Esophagus mucosa (tissue), 1 donor: ENCODE data around the gene CNTN4. TPM values are rescaled to one million over a fixed set of nuclear protein-coding genes. Genes with fewer than 3 reads are reported as not detected.
"Not testable (repeated sequence)": the region's sequence is repeated elsewhere in the genome, so short reads cannot be mapped to it uniquely, and the experiment has no call there.

Source experiments
- ATAC-seq: fragments of 200-7000 bp; cut with Tn5 transposase; one replicate; pipeline ENCODE4 v1.9.1; 2020
- total RNA-seq: library from RNA; stranded (reverse); gene quantifications from one replicate; pipeline ENCODE4 v1.2.4, GENCODE V29; 2023
- donor health status: DM: yes; HTN: yes; CAD: no.

CNTN4 gene
- total RNA-seq, 1 donor from 2014 or later = 0.68 TPM

DNA sequence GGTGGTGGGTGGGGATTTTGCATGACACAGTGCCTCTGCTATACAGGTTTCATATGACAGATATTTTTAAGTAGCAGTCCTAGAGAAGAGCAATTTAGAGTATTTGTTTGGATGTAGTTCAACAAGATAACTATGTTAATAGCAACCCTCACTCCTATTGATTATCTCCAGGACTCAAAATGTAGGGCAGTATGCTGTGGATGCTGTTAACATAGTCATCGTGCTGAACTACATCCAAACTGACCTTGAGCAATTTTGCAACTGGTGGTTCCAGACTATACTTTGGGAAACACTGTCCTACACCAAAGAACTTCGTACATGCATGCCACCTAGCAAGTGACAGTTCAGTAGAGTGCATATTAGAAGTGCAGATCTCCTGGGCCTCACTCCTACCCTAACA is 893.9 kb downstream of the CNTN4 start:
- no peak for ATAC-seq

- ATAC-seq = not testable (repeated sequence)
Measured at GRCh38 chr3:2993130-2993529, 894.5 kb downstream of the CNTN4 start.

DNA sequence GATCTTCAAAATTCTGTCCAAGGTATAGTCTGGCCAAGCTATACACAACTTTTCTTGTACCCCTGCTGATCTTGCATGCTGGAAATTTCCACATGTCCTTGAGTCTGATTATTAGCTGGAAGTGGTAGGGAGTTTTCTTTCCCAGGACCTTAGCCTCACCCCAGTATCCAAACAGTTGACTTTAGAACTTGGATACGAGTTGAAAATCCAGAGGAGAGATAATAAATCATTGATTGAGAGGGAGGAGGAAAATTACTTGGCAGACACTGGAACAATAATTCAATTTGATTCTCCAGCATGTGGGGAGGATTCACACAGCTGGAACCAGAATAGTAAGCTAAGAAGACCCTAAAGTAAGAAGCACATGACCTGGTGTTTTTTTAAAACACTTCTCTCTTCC is 895.1 kb downstream of the CNTN4 start:
- no peak for ATAC-seq

DNA sequence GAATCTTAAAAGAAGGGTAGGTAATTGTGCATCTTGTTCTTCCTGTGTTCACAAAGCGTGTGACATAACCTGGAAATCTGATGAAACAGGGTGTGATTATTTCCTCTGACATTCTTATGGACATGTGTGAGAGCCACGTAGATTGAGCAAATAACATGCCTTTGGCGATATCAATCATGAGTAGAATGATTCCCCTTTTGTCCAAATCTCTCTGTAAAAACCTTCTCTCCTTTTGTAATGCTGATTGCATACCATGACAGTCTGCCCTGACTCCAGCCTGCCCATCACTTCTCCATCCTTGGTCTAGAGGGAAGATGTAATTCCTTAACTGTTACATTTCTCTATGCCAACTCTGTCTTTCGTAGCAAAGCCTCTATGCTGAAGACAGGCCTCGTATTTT is 896.5 kb downstream of the CNTN4 start:
- no peak for ATAC-seq

- ATAC-seq = no peak
Measured at GRCh38 chr3:3005146-3005744, 906.6 kb downstream of the CNTN4 start.

- ATAC-seq = peak; percentile 64
Measured at GRCh38 chr3:3013317-3014052, 914.8 kb downstream of the CNTN4 start.

- peak; percentile 73 for ATAC-seq
Measured at GRCh38 chr3:3015185-3016089, 916.8 kb downstream of the CNTN4 start.

GRCh38 chr3:3016226-3016625 is 917.6 kb downstream of the CNTN4 start:
- ATAC-seq = no peak

GRCh38 chr3:3020209-3020608 is 921.5 kb downstream of the CNTN4 start:
- no peak for ATAC-seq

DNA sequence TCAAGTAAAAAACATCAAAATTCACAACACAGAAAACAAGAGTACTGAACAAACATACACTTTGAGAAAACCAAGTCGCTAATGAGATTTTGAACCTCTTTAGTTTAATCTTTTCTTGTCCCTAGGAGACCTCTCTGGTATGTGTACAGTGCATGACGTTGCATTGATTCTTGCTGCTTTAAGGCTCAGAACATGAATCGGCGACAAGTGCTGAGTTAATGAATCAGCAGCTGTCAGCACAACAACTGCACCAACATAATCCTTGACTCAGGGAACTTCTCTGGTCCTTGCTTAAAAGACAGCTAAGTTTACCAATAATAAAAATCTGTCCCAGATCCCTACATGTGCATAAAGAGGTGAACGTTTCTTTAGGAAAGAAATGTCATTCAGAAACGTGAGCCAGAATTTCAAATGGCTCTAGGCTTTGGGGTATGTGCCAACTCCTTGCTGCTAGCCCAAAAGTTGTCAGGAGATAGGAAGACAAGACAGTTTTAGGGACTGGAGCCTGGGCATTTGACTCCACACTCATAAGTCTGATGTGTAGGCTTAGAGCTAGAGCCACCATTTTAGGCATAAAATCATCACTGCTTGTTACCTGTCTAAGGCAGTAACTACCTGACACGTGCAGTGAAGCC is 924.6 kb downstream of the CNTN4 start:
- no peak for ATAC-seq

- ATAC-seq = no peak
Measured at GRCh38 chr3:3027976-3028567, 929.4 kb downstream of the CNTN4 start.

- no peak for ATAC-seq
Measured at GRCh38 chr3:3031326-3031725, 932.7 kb downstream of the CNTN4 start.

DNA sequence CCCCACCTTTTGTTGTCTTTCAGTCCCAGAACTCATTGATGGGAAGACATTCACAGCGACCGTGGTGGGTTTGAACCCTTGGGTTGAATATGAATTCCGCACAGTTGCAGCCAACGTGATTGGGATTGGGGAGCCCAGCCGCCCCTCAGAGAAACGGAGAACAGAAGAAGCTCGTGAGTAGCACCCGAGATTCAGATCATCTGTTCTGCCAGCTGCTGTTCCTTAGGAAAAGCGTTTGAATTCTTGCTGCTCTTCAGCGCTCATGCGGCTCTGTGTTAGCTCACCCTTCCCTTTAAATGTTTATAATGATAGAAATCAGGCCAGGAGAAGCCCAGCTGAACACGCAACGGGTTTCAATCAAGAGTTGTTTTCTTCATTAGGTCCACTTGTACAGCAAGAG is 938.5 kb downstream of the CNTN4 start:
- ATAC-seq = no peak

DNA sequence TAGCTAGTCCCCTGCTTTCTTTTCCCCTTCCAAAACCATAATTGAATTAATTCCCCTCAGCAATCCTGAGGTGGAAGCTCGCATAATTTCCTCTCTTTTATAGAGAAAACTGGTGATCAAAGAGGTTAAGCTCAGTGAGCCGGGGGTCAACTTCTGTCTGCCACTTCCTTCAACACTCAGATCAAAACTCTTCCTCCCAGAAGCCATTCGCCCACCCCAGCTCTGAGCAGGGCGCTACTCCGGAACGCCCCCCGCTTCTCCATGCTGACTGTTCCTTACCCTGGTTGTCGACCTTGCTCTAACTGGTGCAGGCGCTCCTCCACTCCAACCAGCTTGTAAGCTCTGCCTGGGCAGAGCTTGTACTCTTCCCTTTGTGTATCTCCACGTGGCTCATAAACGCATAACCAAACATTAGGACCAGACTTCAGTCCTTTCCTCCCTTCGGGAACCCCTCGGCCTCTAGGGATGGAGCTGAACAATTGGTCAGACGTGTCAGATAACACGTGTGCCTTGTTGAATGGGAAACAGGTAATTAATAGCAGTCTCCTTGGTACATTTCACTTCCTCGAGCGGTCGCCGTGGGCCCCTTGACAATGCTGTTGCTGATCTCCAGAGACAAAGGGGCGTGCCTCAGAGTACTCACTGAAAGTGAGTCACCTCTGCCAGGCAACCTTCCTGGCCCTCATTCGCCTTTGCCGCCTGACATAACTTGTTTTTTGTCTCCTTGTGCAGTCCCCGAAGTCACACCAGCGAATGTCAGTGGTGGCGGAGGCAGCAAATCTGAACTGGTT is 939.7 kb downstream of the CNTN4 start:
- peak; percentile 99 for ATAC-seq

DNA sequence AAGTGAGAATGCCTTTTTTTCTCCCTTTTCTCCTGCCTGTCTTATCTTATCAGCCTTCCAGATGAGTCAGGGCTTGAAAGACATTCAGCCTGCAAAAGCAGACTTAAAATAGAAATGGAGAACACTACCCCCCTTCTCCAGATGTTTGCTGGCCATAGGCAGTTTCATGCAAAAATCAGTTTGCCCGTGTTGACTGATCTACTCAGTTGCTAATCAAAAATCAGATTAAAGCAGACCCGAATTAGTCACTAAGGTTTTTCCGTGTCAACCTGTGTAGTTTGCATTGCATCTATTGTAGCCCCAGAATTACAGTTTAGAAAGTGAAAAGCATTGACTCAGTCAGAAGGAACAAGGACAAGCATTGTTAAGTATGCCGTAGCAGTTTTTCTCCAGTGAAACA is 955.3 kb downstream of the CNTN4 start:
- ATAC-seq = no peak

DNA sequence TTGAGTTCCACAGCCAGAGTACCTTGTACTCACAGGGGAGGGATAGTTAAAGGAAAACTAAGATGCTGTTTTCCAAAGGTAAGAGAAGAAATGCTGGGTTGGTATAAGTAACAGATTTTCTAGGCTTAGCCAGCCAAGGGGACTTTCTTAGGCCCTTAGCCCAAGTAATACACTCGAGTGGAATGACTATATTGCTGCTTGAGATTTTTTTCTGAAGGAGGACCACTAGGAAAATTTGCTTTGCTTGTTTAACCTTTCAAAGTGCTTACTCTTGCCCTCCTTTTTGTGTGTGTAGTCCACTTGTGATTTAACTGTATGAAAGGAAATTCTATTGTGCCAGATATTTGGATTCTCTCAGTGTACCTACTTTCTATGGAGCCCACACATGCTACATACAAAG is 961.0 kb downstream of the CNTN4 start:
- ATAC-seq = no peak

DNA sequence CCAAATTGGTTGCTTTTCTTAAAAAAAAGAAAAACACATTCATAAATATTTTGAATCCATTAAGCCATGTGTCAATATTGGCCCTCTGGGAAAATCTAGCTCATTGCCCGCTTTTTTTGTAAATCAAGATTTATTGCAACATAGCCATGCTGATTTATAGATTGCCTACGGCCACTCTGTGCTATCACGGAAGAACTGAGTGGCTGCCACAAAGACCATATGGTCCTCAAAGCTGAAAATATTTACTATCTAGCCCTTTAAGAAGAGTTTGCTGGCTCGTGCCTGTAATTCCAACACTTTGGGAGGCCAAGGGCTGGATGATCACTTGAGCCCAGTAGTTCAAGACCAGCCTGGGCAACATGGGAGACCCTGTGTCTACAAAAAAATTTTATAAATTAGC is 965.6 kb downstream of the CNTN4 start:
- no peak for ATAC-seq

DNA sequence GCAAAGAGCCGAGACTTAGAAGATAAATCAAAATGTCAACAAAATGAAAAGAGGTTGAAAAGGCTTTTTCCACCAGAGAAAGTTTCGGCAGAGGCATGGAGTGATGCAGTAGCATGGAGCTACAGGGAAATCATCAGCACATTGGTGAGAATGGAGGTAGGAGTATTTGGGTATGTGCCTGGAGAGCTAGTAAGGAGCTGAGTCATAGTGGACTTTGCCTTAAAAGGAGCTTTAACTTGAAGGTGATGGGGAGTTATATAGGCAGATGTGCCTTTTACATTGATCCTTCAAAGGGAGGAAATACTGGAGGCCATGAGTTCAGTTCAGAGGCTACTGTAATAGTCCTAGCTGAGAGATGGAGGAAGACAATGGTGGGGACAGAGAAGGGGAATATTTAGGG is 967.2 kb downstream of the CNTN4 start:
- ATAC-seq = peak; percentile 49

DNA sequence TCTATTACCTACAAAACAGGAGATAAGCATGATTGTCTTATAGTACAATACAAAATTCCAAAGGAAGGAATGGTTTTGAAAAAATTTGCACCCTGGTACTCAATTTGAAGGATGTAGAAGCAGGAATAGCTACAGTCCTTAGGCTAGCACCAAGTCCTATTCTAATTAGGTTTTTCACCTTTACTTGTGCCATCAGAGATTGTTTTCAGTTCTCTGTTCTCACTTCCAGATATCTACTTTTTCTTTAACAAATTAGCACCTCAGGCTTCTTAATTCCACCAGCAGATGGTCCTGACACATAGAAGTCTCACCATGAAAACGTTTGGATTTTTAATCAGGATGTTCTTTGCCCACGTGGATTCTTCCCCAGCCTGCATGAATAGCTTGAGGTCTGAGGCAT is 967.7 kb downstream of the CNTN4 start:
- ATAC-seq = no peak

- no peak for ATAC-seq
Measured at GRCh38 chr3:3066910-3067309, 968.2 kb downstream of the CNTN4 start.

DNA sequence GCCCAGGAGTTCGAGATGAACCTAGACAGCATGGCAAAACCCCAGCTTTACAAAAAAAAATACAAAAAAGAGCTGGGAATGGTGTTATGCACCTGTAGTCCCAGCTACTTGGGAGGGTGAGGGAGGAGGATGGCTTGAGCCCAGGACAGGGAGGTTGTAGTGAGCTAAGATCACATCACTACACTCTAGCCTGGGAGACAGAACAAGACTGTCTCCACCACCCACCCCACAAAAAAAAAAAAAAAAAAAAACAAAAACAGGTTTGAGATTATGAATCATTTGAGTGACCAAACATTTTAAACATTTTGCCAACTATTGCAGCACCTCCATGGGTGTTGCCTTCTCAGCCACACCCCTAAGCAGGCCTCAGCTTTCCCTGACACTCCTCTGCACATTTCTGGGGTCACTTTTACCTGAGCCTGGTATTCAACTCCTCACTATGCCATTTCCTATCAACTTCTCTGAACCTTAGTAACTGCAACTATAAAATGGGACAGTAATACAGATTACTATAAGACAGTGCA is 969.8 kb downstream of the CNTN4 start:
- peak; percentile 90 for ATAC-seq
